GM10847 (cell line): Measurements from ENCODE around the gene TBXAS1.

Experiments used
- POLR2A ChIP-seq: IDR thresholded peaks from 2 replicates; pipeline ENCODE4 v1.6.1; 2011; ENCODE audit not compliant: insufficient read length; ENCODE audit errors: extremely low read depth

The TBXAS1 gene

GRCh38 chr7:139844779-139845442, 15.8 kb downstream of the TBXAS1 start:
- no peak for TF ChIP-seq POLR2A

- no peak for TF ChIP-seq POLR2A
Observed at GRCh38 chr7:139845443-139845805, 16.4 kb downstream of the TBXAS1 start.

- no peak for TF ChIP-seq POLR2A
Observed at GRCh38 chr7:139846297-139846696, 17.2 kb downstream of the TBXAS1 start.

DNA sequence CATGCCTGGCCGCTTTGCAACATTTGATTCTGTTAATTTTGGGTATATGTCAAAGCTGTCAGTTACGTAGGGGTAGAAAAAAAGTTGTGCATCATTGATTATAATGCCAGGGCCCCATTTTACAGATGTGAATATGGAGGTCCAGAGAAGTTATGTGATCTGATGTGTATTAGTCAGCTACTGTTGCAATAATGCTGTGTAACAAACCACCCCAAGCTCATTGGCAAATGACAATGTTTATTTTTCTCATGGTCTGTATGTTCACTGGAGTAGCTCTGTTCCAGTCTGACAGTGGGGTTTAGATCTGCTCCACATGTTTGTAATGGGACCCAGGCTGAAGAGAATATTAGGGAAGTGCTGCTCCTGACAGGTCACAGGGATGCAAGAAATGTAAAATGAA, 19.2 kb downstream of the TBXAS1 start:
- TF ChIP-seq POLR2A: no peak

- TF ChIP-seq POLR2A: no peak
Observed at GRCh38 chr7:139850906-139851305, 21.8 kb downstream of the TBXAS1 start.

DNA sequence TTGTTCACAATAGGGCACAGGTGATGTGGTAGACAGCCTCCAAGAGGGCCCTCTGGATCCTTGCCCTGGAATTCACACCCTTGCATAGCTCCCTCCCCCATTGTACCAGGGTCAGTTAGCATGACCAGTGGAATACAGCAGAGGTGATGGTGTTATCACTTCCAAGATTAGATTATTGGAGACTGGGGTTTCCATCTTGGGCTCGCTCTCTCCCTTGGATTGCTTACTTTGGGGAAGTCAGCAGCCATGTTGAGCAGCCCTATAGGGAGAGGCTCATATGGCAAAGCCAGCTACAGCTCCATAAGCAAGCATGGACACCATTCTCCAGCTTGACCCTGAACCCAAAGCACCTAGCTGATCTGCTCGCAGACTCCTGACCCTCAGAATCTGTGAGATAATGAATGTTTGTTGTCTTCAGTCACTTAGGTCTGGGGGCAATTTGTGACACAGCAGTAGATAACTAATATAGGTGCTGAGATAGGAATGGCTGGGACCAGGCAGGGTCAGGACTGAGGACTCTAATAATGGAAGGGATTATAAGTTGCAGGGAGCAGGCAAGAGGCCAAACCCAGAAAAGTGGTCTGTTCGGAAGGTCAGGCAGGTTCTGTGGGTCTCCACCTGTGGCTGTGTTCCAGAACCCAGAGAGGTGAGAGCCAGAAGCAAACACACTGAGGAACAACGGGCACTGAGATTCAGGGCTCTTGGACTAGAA, 22.9 kb downstream of the TBXAS1 start:
- TF ChIP-seq POLR2A: no peak

GRCh38 chr7:139852482-139852845, 23.4 kb downstream of the TBXAS1 start:
- no peak for TF ChIP-seq POLR2A

DNA sequence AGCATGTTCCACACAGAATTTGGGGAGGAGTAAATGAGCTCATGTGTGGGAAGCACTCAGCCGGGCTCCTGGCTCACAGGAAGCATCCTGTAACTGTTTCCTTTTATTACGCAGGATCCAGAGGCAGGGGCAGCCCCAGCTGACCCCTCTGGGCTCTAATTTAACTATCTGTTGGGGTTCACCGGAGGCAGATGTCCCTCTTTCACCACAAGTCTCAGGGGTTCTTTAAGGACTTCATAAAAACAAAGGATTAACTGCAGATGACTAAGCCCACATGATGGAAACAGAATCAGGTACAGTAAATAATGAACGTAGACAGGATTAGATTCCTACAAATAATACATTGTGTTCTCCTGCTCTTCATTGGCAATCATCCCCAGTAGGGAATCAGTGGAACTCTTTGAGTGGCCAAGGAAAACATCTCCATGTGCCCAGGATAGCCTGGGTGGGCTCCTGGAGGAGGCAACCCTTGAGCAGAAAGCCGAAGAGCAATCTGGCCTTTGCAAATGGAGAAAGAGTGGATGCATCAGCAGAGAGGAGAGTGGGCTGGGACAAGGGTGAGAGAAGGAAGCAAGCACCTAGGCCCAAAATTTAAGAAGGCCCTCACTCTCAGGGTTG, 24.6 kb downstream of the TBXAS1 start:
- no peak for TF ChIP-seq POLR2A

- no peak for TF ChIP-seq POLR2A
Observed at GRCh38 chr7:139854124-139854511, 25.1 kb downstream of the TBXAS1 start.

- no peak for TF ChIP-seq POLR2A
Observed at GRCh38 chr7:139854803-139855497, 25.9 kb downstream of the TBXAS1 start.

- no peak for TF ChIP-seq POLR2A
Observed at GRCh38 chr7:139855498-139856270, 26.6 kb downstream of the TBXAS1 start.

GRCh38 chr7:139857791-139858190, 28.7 kb downstream of the TBXAS1 start:
- no peak for TF ChIP-seq POLR2A

DNA sequence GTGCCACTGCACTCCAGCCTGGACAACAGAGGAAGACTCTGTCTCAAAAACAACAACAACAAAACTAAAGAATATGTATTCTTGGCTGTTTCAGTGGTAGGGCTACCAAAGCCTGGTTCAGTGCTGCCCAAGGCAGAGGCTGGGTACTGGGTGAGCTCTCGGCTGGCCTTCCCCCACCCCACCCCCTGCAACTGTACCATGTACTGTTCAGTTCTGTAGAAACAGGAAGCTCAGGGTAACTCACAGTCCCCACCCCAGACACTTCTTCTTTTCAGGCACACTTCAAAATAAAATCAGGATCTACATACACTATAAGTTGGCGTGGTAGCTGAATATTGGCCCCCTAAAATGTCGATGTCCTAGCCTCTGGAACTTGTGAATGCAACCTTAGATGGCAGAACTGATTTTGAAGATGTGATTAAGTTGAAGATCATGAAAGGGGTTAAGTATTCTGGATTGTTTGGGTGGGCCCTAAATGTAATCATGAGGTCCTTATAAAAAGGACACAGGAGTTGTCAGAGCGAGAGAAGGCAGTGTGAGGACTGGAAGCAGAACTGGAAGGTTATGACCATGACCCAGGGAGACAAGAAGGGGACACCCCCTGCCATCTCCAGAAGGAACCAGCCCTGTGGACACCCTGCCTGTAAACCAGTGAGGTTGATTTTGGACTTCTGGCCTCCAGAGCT, 31.2 kb downstream of the TBXAS1 start:
- no peak for TF ChIP-seq POLR2A

- TF ChIP-seq POLR2A: no peak
Observed at GRCh38 chr7:139861803-139862202, 32.7 kb downstream of the TBXAS1 start.

DNA sequence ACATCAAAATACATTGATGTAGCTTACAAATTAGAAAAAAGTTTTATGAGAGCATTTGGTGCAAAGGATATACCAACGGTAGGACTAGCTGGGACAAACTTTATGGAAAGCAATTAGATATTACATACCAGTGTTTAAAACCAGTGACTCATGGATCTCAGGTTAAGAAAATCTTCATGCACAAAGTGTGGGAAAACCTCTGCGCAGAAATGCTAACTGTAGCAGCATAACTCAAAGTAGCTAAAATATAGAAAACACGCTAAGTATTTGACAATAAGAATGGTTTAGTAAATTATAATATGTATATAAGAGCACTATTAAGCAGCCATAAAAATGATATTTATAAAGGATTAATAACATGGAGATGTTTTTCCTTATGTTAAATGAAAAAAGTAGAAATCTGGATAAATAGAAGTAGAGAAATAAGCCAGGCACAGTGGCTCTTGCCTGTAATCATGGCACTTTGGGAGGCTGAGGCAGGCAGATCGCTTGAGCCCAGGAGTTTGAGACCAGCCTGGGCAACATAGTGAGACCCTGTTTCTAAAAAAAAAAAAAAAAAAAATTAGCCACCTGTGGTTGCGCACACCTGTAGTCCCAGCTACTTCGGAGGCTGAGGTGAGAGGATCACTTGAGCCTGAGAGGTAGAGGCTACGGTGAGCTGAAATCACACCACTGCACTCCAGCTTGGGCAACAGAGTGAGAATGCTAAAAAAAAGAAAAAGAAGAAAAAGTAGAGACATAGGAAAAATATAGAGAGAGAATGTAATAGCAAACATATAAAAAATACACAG, 37.2 kb downstream of the TBXAS1 start:
- TF ChIP-seq POLR2A: no peak
